Measurements from ENCODE around the gene TNIK.

TNIK gene

DNA sequence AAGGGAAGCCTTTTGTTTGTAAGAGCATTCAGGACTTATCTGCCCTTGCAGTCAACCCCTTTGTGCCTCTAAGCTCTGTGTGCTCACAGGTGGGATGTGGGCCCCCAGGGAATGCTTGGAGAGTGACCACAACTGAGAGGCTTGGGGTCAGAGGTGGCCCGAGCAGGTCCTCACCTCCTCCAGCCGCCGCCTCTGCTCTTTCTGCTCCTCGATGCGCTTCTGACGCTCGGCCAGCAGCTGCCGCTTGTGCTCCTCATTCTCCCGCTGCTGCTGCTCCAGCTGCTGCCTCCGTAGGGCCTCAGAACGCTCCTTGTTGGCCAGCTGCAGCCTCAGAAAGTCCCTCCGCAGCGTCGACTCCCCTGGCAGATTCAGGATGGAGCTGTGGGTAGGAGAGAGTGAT is 302.9 kb downstream of the TNIK start:
- no peak overlapping the region for H3K27ac ChIP-seq (ENCODE audit: low read length, poor library complexity, severe bottlenecking)
- peaks cover 19 to 25% of the 10 kb centered on the region in 2 experiments for H3K36me3 ChIP-seq (ENCODE audit: control insufficient read depth in 1 of 2, insufficient read depth in 2 of 2, low read depth in 1 of 2, low read length in 2 of 2)
- no peak overlapping the region for H3K18ac ChIP-seq (ENCODE audit: low read depth in 1 of 2, low read length in 2 of 2)
- no peak overlapping the region for H2BK120ac ChIP-seq (ENCODE audit: low read depth, low read length)
- H3K79me1 ChIP-seq (replicated peaks; ENCODE audit: low read length, poor library complexity, severe bottlenecking), result no peaks in the 10 kb centered on the region
- no peak overlapping the region for H2BK5ac ChIP-seq (ENCODE audit: low read depth, low read length, poor library complexity, severe bottlenecking)
- H3K9me3 ChIP-seq (ENCODE audit: control insufficient read depth, low read length), result no peaks in the 10 kb centered on the region
- no peak overlapping the region for H3K9ac ChIP-seq (ENCODE audit: low read length)
- no peak overlapping the region for H3K14ac ChIP-seq (ENCODE audit: low read length in 2 of 2)
- H4K91ac ChIP-seq (ENCODE audit: low read length), result no peak overlapping the region
- H2BK15ac ChIP-seq (ENCODE audit: low read depth, poor library complexity, severe bottlenecking), result no peak overlapping the region
- H2AFZ ChIP-seq (ENCODE audit: low read depth, low read length), result no peak overlapping the region
- no peak overlapping the region for H3K4me3 ChIP-seq (ENCODE audit: insufficient read depth in 1 of 2, low read depth in 1 of 2, low read length in 2 of 2)
- H3K4ac ChIP-seq (ENCODE audit: low read depth in 1 of 2, low read length in 2 of 2), result no peak overlapping the region
- no peak for DNase-seq
- H3K23ac ChIP-seq (ENCODE audit: low read length in 2 of 2), result no peak overlapping the region
- no peak overlapping the region for H3K4me2 ChIP-seq (ENCODE audit: low read length, poor library complexity, severe bottlenecking)
- no peak overlapping the region for H4K8ac ChIP-seq (ENCODE audit: low read length)
- peaks cover 13% of the 10 kb centered on the region for H3K4me1 ChIP-seq (ENCODE audit: control insufficient read depth, insufficient read depth, low read depth, low read length)
- peak overlapping the region; percentile 37 for H2AK5ac ChIP-seq (ENCODE audit: low read length, severe bottlenecking)
- no peaks in the 10 kb centered on the region for H3K27me3 ChIP-seq (ENCODE audit: control insufficient read depth in 1 of 2, insufficient read depth in 1 of 2, low read length in 2 of 2)
- WGBS, result 89% methylated on average over 13 of the region's 14 CpGs
- no peak overlapping the region for H2BK12ac ChIP-seq (ENCODE audit: low read length in 2 of 2)

DNA sequence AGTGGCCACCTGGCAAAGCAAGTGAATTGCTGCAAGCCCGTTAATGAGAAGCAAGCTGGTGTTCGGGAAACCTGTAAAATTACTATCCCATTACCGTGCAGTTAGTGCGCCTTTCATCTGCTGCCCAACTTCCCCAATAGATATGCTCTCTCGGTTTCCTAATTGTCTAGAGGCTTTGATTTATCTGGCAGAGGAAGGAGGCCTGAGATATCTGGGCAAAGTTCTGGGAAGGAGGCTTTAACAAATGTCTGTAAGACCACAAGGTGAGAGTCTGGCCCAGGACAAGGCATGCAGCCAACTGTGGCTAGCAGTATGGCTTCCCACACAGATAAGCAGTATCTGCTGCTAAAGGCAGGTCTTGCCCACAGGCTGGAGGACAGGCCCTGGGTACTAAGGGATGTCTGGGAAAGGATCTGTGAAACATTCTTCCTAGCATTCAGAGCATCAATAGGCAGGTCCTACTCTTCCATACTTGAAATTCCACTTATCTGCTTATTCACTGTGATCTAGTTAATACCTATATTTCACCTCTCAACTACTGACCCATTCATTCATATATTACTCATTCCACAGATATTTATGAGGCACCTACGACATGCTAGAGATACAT is 303.7 kb downstream of the TNIK start:
- no peak overlapping the region for H3K14ac ChIP-seq (ENCODE audit: low read length in 2 of 2)
- H3K79me1 ChIP-seq (replicated peaks; ENCODE audit: low read length, poor library complexity, severe bottlenecking), result no peaks in the 10 kb centered on the region
- no peak overlapping the region for H3K4ac ChIP-seq (ENCODE audit: low read depth in 1 of 2, low read length in 2 of 2)
- no peak overlapping the region for H4K8ac ChIP-seq (ENCODE audit: low read length)
- 77% methylated on average over 4 of the region's 6 CpGs for WGBS
- no peak overlapping the region for H2BK15ac ChIP-seq (ENCODE audit: low read depth, poor library complexity, severe bottlenecking)
- peak overlapping the region; percentile 19 for H3K27ac ChIP-seq (ENCODE audit: low read length, poor library complexity, severe bottlenecking)
- H3K4me1 ChIP-seq (ENCODE audit: control insufficient read depth, insufficient read depth, low read depth, low read length), result peaks cover 13% of the 10 kb centered on the region
- H3K18ac ChIP-seq (ENCODE audit: low read depth in 1 of 2, low read length in 2 of 2), result no peak overlapping the region
- H2BK5ac ChIP-seq (ENCODE audit: low read depth, low read length, poor library complexity, severe bottlenecking), result no peak overlapping the region
- H3K23ac ChIP-seq (ENCODE audit: low read length in 2 of 2), result no peak overlapping the region
- H3K4me2 ChIP-seq (ENCODE audit: low read length, poor library complexity, severe bottlenecking), result no peak overlapping the region
- no peak for DNase-seq
- H2BK12ac ChIP-seq (ENCODE audit: low read length in 2 of 2), result no peak overlapping the region
- no peak overlapping the region for H3K9ac ChIP-seq (ENCODE audit: low read length)
- H3K36me3 ChIP-seq (ENCODE audit: control insufficient read depth in 1 of 2, insufficient read depth in 2 of 2, low read depth in 1 of 2, low read length in 2 of 2), result peaks cover 19 to 30% of the 10 kb centered on the region in 2 experiments
- no peak overlapping the region for H2AFZ ChIP-seq (ENCODE audit: low read depth, low read length)
- no peak overlapping the region for H2BK120ac ChIP-seq (ENCODE audit: low read depth, low read length)
- no peak overlapping the region for H4K91ac ChIP-seq (ENCODE audit: low read length)
- H3K9me3 ChIP-seq (ENCODE audit: control insufficient read depth, low read length), result no peaks in the 10 kb centered on the region
- no peaks in the 10 kb centered on the region for H3K27me3 ChIP-seq (ENCODE audit: control insufficient read depth in 1 of 2, insufficient read depth in 1 of 2, low read length in 2 of 2)
- H2AK5ac ChIP-seq (ENCODE audit: low read length, severe bottlenecking), result peak overlapping the region; percentile 51
- no peak overlapping the region for H3K4me3 ChIP-seq (ENCODE audit: insufficient read depth in 1 of 2, low read depth in 1 of 2, low read length in 2 of 2)

DNA sequence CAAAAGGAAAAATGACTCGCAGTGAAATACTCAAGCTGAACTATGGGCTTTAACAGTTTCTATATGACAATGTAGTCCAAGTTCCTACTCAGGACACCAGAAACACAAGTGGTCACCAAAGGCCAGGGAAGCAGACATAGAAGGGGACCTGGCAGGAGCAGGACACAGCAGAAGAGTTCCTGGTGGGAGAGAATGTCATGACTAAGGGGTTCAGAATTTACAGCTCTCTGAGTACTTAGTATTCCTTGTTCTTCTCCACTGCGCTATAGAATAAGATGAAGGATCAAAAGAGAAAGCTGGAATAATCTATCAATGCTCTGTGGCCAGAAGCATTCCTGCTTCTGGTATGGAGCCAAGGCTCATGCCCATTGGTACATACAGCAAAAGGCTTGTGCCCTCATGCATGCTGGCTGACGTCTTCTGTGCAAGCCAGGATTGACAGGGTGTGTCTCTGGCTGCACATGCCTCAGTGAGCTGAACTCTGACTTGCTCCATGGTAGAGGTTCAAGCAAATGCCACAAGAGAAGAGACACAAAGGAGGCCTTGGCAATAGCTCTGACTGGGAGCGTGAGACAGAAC is 305.0 kb downstream of the TNIK start:
- H2AK5ac ChIP-seq (ENCODE audit: low read length, severe bottlenecking), result peak overlapping the region; percentile 29
- no peak overlapping the region for H2BK12ac ChIP-seq (ENCODE audit: low read length in 2 of 2)
- WGBS, result 92% methylated on average over 4 of the region's 4 CpGs
- no peak overlapping the region for H4K91ac ChIP-seq (ENCODE audit: low read length)
- H2BK120ac ChIP-seq (ENCODE audit: low read depth, low read length), result no peak overlapping the region
- H3K4me3 ChIP-seq (ENCODE audit: insufficient read depth in 1 of 2, low read depth in 1 of 2, low read length in 2 of 2), result no peak overlapping the region
- no peak overlapping the region for H3K9ac ChIP-seq (ENCODE audit: low read length)
- H3K79me1 ChIP-seq (replicated peaks; ENCODE audit: low read length, poor library complexity, severe bottlenecking), result no peaks in the 10 kb centered on the region
- no peaks in the 10 kb centered on the region for H3K27me3 ChIP-seq (ENCODE audit: control insufficient read depth in 1 of 2, insufficient read depth in 1 of 2, low read length in 2 of 2)
- H2AFZ ChIP-seq (ENCODE audit: low read depth, low read length), result no peak overlapping the region
- no peak overlapping the region for H3K14ac ChIP-seq (ENCODE audit: low read length in 2 of 2)
- H2BK15ac ChIP-seq (ENCODE audit: low read depth, poor library complexity, severe bottlenecking), result no peak overlapping the region
- peaks cover 16 to 27% of the 10 kb centered on the region in 2 experiments for H3K36me3 ChIP-seq (ENCODE audit: control insufficient read depth in 1 of 2, insufficient read depth in 2 of 2, low read depth in 1 of 2, low read length in 2 of 2)
- peaks cover 13% of the 10 kb centered on the region for H3K4me1 ChIP-seq (ENCODE audit: control insufficient read depth, insufficient read depth, low read depth, low read length)
- DNase-seq, result no peak
- H3K9me3 ChIP-seq (ENCODE audit: control insufficient read depth, low read length), result no peaks in the 10 kb centered on the region
- no peak overlapping the region for H4K8ac ChIP-seq (ENCODE audit: low read length)
- H3K23ac ChIP-seq (ENCODE audit: low read length in 2 of 2), result no peak overlapping the region
- no peak overlapping the region for H2BK5ac ChIP-seq (ENCODE audit: low read depth, low read length, poor library complexity, severe bottlenecking)
- H3K4ac ChIP-seq (ENCODE audit: low read depth in 1 of 2, low read length in 2 of 2), result no peak overlapping the region
- peak overlapping the region; percentile 14 for H3K27ac ChIP-seq (ENCODE audit: low read length, poor library complexity, severe bottlenecking)
- no peak overlapping the region for H3K18ac ChIP-seq (ENCODE audit: low read depth in 1 of 2, low read length in 2 of 2)
- no peak overlapping the region for H3K4me2 ChIP-seq (ENCODE audit: low read length, poor library complexity, severe bottlenecking)

DNA sequence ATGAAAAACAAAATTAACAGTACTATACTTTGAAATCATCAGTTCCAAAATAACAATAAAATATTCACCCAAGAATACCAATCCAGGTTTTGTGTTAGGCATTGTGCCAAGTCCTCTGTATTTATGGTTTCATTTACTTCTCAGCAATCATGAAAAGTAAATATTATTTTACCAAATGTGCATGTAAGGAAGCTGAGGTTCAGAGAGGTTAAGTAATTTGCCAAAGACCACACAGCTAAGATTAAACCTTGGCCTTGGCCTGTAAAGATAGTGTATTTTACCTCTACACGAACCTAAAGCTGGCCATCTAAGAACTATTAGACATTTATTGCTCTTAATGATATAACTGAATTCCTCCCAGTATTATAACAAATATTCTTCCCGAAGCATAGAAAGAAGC is 309.3 kb downstream of the TNIK start:
- Histone ChIP-seq H3K4me3 (ENCODE audit: insufficient read depth in 1 of 2, low read depth in 1 of 2, low read length in 2 of 2) (no peak overlapping the region), H3K27me3 (ENCODE audit: control insufficient read depth in 1 of 2, insufficient read depth in 1 of 2, low read length in 2 of 2) (no peaks in the 10 kb centered on the region), H2BK15ac (ENCODE audit: low read depth, poor library complexity, severe bottlenecking) (no peak overlapping the region), H3K14ac (ENCODE audit: low read length in 2 of 2) (no peak overlapping the region), H2AK5ac (ENCODE audit: low read length, severe bottlenecking) (no peak overlapping the region), H2BK120ac (ENCODE audit: low read depth, low read length) (no peak overlapping the region), H3K4ac (ENCODE audit: low read depth in 1 of 2, low read length in 2 of 2) (no peak overlapping the region), H2BK12ac (ENCODE audit: low read length in 2 of 2) (no peak overlapping the region), H4K8ac (ENCODE audit: low read length) (no peak overlapping the region), H3K27ac (ENCODE audit: low read length, poor library complexity, severe bottlenecking) (no peak overlapping the region), H3K23ac (ENCODE audit: low read length in 2 of 2) (no peak overlapping the region), H3K36me3 (ENCODE audit: control insufficient read depth in 1 of 2, insufficient read depth in 2 of 2, low read depth in 1 of 2, low read length in 2 of 2) (peaks cover 0 to 10% of the 10 kb centered on the region in 2 experiments), H2BK5ac (ENCODE audit: low read depth, low read length, poor library complexity, severe bottlenecking) (no peak overlapping the region), H3K4me2 (ENCODE audit: low read length, poor library complexity, severe bottlenecking) (no peak overlapping the region), H3K18ac (ENCODE audit: low read depth in 1 of 2, low read length in 2 of 2) (no peak overlapping the region), H3K79me1 (replicated peaks; ENCODE audit: low read length, poor library complexity, severe bottlenecking) (no peaks in the 10 kb centered on the region), H3K9me3 (ENCODE audit: control insufficient read depth, low read length) (no peaks in the 10 kb centered on the region), H3K9ac (ENCODE audit: low read length) (no peak overlapping the region), H4K91ac (ENCODE audit: low read length) (no peak overlapping the region), H3K4me1 (ENCODE audit: control insufficient read depth, insufficient read depth, low read depth, low read length) (peaks cover 6% of the 10 kb centered on the region), H2AFZ (ENCODE audit: low read depth, low read length) (no peak overlapping the region)
- DNase-seq, result no peak
- no CpG with 5 or more reads among the region's 2 CpGs for WGBS
